Measurements from ENCODE around the gene AKR1E2.

GRCh38 chr10:4828005-4828404 lies 2.0 kb downstream of the AKR1E2 start:
- TF ChIP-seq POLR2A (IDR thresholded peaks at IDR 0.05; ENCODE audit: low read depth, low read length) = no peak
- no peak for TF ChIP-seq TAF1 (IDR thresholded peaks at IDR 0.05; ENCODE audit: low read depth, low read length)
- TF ChIP-seq POLR2AphosphoS5 (IDR thresholded peaks at IDR 0.05; ENCODE audit: low read depth, low read length) = no peak
- TF ChIP-seq SPI1 (IDR thresholded peaks at IDR 0.05; ENCODE audit: low read depth, low read length) = no peak
- TF ChIP-seq POU2F2 (IDR thresholded peaks at IDR 0.05; ENCODE audit: low read depth, low read length) = no peak

All from GM12891 (cell line).